Ascending aorta (tissue), 2 donors: ENCODE results near the gene INPP5B. TPM values are rescaled to one million over a fixed set of nuclear protein-coding genes. Genes with fewer than 3 reads are reported as not detected.
"Not testable (repeated sequence)": the region's sequence is repeated elsewhere in the genome, so short reads cannot be mapped to it uniquely, and the experiment has no call there.

Source experiments
- DNase-seq, 2 donors: peaks; one replicate each; pipeline ENCODE4 v3.0.0-alpha.2; 2019; ENCODE audit warnings: low spot score in 2 of 2
- H3K27ac ChIP-seq, 2 donors: fragments of 200-600 bp; sonication (generic); one replicate each; pipeline ENCODE4 v1.5.1; 2016 to 2017; ENCODE audit warnings: mild to moderate bottlenecking in 1 of 2
- H3K27me3 ChIP-seq: fragments of 200-600 bp; sonication (generic); one replicate; pipeline ENCODE4 v1.5.1; 2017
- H3K36me3 ChIP-seq, 2 donors: fragments of 200-600 bp; sonication (generic); one replicate each; pipeline ENCODE4 v1.5.1; 2016
- H3K4me1 ChIP-seq, 2 donors: fragments of 200-600 bp; sonication (generic); one replicate each; pipeline ENCODE4 v1.5.1; 2016 to 2017; ENCODE audit warnings: mild to moderate bottlenecking in 1 of 2
- H3K4me3 ChIP-seq, 2 donors: fragments of 200-600 bp; sonication (generic); one replicate each; pipeline ENCODE4 v1.5.1; 2016 to 2017; ENCODE audit warnings: mild to moderate bottlenecking in 1 of 2
- H3K9me3 ChIP-seq, 2 donors: fragments of 200-600 bp; sonication (generic); one replicate each; pipeline ENCODE4 v1.5.1; 2016
- intact Hi-C: fragments of 100-400 bp; cut with DNase I; formaldehyde crosslinking; loops from one replicate; pipeline ENCODE4 v1.15.1; 2023
- total RNA-seq: library from RNA; depleted of rRNA; stranded (reverse); fragments of >200 nt; gene quantifications from one replicate; pipeline ENCODE4 v1.1.0, GENCODE V29; 2016
- TF ChIP-seq, protein P1 (sequence below), 3 experiments: fragments of 200-600 bp in 2 of 3; fragments of 450-650 bp in 1 of 3; sonication (generic) in 2 of 3; IDR thresholded peaks; one replicate each; pipeline ENCODE4 v1.5.1; 2016 to 2019; ENCODE audit warnings: antibody characterized with exemption in 3 of 3, mild to moderate bottlenecking in 1 of 3, moderate library complexity in 1 of 3

The INPP5B gene
- total RNA-seq, 1 donor from 2014 or later: 11.7 TPM

DNA sequence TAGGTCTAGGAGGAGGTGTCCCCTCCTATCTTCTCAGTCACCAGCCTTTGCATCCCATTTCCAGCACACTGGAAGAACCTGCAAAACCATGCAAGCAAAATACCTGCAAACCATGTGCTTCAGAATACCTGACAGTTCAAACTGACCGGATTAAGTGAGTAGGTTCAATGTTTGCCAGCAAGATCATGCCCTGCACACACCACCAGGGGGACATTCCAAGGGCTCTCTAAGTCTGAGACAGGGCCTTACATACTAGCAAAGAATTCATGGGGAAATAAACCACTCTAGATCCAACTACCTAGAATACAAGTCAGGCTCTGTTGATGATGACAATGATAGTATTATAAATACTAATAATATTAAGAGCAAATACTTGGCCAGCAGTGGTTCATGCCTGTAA lies 27.6 kb downstream of the INPP5B start:
- peaks cover 0 to 15% of the 10 kb centered on the region in 2 donors for H3K4me1 ChIP-seq
- H3K4me3 ChIP-seq: no peak overlapping the region
- intact Hi-C loops: no loop called here
- H3K27ac ChIP-seq: no peak overlapping the region
- no peaks in the 10 kb centered on the region for H3K9me3 ChIP-seq
- H3K27me3 ChIP-seq: no peaks in the 10 kb centered on the region
- TF ChIP-seq, protein P1, sequence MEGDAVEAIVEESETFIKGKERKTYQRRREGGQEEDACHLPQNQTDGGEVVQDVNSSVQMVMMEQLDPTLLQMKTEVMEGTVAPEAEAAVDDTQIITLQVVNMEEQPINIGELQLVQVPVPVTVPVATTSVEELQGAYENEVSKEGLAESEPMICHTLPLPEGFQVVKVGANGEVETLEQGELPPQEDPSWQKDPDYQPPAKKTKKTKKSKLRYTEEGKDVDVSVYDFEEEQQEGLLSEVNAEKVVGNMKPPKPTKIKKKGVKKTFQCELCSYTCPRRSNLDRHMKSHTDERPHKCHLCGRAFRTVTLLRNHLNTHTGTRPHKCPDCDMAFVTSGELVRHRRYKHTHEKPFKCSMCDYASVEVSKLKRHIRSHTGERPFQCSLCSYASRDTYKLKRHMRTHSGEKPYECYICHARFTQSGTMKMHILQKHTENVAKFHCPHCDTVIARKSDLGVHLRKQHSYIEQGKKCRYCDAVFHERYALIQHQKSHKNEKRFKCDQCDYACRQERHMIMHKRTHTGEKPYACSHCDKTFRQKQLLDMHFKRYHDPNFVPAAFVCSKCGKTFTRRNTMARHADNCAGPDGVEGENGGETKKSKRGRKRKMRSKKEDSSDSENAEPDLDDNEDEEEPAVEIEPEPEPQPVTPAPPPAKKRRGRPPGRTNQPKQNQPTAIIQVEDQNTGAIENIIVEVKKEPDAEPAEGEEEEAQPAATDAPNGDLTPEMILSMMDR (IDR thresholded peaks at IDR 0.05): peak in 1 of 3 experiments; percentile 14
- no peak for DNase-seq
- peaks cover 0 to 19% of the 10 kb centered on the region in 2 donors for H3K36me3 ChIP-seq

DNA sequence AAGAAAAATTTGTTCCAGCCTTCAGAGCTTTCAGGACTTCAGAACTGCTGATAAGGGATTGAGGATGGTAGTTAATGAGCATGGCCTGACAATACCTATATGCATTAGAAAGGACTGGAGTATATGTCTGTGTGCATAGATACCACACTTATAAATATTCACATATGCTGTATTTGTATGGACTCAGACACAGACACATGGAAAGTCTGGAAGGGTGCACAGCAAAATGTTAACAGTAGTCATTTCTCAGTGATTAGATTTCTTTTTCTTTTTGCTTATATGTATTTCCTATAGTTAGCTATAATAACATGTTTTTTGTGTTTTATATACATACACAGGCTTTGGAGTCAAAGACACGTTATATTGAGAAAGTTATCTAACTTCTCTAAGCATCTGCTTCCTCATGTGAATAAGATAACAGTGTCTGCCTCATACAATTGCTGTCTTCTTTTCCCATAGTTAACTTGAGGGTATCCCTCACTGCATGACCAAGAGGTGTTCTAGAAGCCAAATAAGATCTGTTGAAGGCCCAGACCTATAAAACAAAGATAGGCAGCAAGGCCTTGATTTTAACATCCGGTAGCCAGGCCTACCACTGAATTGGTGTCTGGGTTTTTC lies 31.3 kb downstream of the INPP5B start:
- H3K27me3 ChIP-seq: no peaks in the 10 kb centered on the region
- H3K4me3 ChIP-seq: no peak overlapping the region
- H3K4me1 ChIP-seq: peaks cover 0 to 19% of the 10 kb centered on the region in 2 donors
- no peaks in the 10 kb centered on the region for H3K9me3 ChIP-seq
- intact Hi-C loops: no loop called here
- no peaks in the 10 kb centered on the region for H3K36me3 ChIP-seq
- H3K27ac ChIP-seq: peak overlapping the region; percentile 14 to 47
- TF ChIP-seq, protein P1 (IDR thresholded peaks at IDR 0.05): no peak
- DNase-seq: no peak

DNA sequence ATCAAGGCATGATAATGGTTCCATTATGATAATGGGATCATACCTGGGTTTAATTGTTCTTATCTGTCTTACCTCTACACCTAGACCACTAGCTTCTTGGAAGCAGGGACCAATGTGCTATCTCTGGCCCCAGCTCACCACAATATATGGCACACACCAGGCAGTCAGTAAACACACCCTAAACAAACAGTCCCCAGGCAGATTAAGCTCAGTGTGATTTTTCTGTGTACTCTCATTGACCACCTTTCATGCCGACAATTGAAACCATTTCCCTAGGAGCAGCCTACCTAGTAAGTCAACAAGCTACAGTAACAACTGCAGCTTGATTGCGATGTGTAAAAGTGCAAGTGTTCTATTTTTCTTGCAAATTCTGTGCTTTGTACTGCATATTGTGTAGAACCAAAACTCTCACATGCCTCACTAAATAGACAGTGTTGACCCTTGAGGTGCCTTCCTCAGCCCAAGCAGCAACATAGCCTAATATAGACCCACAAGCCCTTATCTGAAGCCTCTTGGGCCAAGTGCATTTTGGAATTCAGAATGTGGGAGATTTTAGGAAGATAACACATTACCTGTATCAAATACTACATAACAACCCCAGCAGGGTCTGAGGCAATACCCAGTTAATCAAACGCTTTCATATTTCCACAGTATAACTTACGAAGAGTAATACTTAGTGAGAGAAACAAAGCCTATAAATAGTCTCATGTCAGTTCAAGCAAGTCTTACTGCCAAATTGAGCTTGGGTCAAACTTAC lies 32.0 kb downstream of the INPP5B start:
- peaks cover 0 to 19% of the 10 kb centered on the region in 2 donors for H3K4me1 ChIP-seq
- peak overlapping the region; percentile 47 to 75 for H3K27ac ChIP-seq
- no peaks in the 10 kb centered on the region for H3K36me3 ChIP-seq
- H3K27me3 ChIP-seq: no peaks in the 10 kb centered on the region
- no peak overlapping the region for H3K4me3 ChIP-seq
- no peaks in the 10 kb centered on the region for H3K9me3 ChIP-seq
- DNase-seq: no peak
- intact Hi-C loops: no loop called here
- TF ChIP-seq, protein P1 (IDR thresholded peaks at IDR 0.05): no peak

DNA sequence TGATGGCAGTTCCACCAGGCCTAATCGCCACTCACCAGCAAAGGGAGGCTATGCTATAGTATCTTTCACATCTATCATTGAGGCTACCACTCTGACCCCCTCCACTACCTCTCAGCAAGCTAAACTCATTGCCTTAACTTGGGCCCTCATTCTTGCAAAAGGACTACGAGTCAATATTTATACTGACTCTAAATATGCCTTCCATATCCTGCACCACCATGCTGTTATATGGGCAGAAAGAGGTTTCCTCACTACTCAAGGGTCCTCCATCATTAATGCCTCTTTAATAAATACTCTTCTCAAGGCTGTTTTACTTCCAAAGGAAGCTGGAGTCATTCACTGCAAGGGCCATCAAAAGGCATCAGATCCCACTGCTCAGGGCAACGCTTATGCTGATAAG lies 35.4 kb downstream of the INPP5B start:
- H3K36me3 ChIP-seq, H3K27me3 ChIP-seq, H3K4me3 ChIP-seq, DNase-seq, intact Hi-C loops, H3K27ac ChIP-seq, H3K9me3 ChIP-seq: not testable (repeated sequence)
- peaks cover 0 to 27% of the 10 kb centered on the region in 2 donors for H3K4me1 ChIP-seq

DNA sequence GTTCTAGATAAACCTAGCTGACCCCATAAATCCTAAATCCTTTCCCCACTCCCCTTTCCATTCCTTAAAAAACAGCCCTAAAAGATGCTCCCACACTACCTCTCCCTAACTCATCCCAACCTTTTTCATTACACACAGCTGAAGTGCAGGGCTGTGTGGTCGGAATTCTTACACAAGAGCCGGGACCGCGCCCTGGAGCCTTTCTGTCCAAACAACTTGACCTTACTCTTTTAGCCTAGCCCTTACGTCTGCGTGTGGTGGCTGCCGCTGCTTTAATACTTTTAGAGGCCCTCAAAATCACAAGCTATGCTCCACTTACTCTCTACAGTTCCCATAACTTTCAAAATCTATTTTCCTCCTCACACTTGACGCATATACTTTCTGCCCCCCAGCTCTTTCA lies 36.0 kb downstream of the INPP5B start:
- H3K27me3 ChIP-seq, H3K9me3 ChIP-seq, H3K4me3 ChIP-seq, intact Hi-C loops, DNase-seq, H3K36me3 ChIP-seq, H3K27ac ChIP-seq: not testable (repeated sequence)
- H3K4me1 ChIP-seq: peaks cover 3 to 27% of the 10 kb centered on the region in 2 donors

DNA sequence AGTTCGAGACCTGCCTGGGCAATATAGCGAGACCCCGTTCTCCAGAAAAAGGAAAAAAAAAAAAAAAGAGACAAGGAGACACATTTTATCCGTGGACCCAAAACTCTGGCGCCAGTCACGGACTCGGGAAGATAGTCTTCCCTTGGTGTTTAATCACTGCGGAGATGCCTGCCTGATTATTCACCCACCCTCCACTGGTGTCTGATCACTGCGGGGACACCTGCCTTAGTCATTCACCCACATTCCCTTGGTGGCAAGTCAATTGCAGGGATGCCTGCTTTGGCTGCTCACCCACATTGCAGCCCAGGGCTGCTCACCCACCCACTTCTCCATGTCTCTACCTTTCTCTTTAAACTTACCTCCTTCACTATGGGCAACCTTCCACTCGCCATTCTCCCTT lies 38.3 kb downstream of the INPP5B start:
- H3K9me3 ChIP-seq, H3K4me3 ChIP-seq, DNase-seq, intact Hi-C loops, H3K36me3 ChIP-seq, H3K27me3 ChIP-seq: not testable (repeated sequence)
- Histone ChIP-seq H3K4me1 (peaks cover 3 to 20% of the 10 kb centered on the region in 2 donors), H3K27ac (peak overlapping the region; percentile 1 to 39)

DNA sequence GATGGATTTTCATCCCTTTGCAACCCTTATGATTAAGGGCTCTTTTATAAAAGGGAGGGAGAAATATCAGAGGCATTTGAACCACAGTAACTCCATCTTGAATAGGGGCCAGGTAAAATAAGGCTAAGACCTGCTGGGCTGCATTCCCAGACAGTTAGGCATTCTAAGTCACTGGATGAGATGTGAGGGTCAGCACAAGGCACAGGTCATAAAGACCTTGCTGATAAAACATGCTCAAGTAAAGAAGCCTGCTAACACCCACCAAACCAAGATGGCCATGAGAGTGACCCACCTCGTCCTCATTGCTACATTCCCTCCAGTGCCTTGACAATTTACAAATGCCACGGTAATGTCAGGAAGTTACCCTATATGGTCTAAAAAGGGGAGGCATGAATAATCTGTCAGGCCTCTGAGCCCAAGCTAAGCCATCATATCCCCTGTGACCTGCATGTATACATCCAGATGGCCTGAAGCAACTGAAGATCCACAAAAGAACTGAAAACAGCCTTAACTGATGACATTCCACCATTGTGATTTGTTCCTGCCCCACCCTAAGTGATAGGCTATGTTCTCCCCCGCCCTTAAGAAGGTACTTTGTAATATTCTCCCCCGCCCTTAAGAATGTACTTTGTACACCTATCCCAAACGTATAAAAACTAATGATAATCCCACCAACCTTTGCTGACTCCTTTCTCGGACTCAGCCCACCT lies 39.3 kb downstream of the INPP5B start:
- DNase-seq, H3K9me3 ChIP-seq, H3K36me3 ChIP-seq, intact Hi-C loops, H3K27me3 ChIP-seq, H3K4me3 ChIP-seq: not testable (repeated sequence)
- peak overlapping the region; percentile 39 to 61 for H3K27ac ChIP-seq
- peaks cover 3 to 20% of the 10 kb centered on the region in 2 donors for H3K4me1 ChIP-seq

DNA sequence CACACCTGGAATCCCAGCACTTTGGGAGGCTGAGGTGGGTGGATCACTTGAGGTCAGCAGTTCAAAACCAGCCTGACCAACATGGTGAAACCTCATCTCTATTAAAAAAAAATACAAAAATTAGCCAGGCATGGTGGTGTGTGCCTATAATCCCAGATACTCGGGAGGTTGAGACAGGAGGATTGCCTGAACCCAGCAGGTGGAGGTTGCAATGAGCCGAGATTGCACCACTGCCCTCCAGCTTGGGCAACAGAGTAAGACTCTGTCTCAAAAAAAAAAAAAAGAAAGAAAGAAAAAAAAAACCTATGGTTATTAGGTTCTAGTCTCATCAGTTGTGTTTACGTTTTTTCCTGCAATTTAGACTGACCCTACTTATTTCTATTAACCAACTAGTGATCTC lies 40.3 kb downstream of the INPP5B start:
- intact Hi-C loops, DNase-seq, H3K36me3 ChIP-seq, H3K4me3 ChIP-seq, H3K27me3 ChIP-seq, H3K9me3 ChIP-seq: not testable (repeated sequence)
- H3K27ac ChIP-seq: peak overlapping the region; percentile 42 to 52
- peaks cover 3 to 20% of the 10 kb centered on the region in 2 donors for H3K4me1 ChIP-seq
